Transverse colon (tissue), 3 donors: Measurements from ENCODE around the gene RHBDD1.

Experiments
- POLR2A ChIP-seq: fragments of 450-650 bp; IDR thresholded peaks from one replicate; pipeline ENCODE4 v1.6.1; 2016; ENCODE audit warnings: antibody characterized with exemption, mild to moderate bottlenecking, moderate library complexity
- TF ChIP-seq, protein P1 (sequence below), 5 experiments: fragments of 200-600 bp in 3 of 5; fragments of 450-650 bp in 2 of 5; sonication (generic) in 3 of 5; IDR thresholded peaks; 1 replicate in 2 of 5; 2 replicates in 3 of 5; pipeline ENCODE4 v1.5.1; 2016 to 2017; ENCODE audit warnings: antibody characterized with exemption in 5 of 5, inconsistent platforms in 3 of 5, mild to moderate bottlenecking in 2 of 5, moderate library complexity in 1 of 5

DNA sequence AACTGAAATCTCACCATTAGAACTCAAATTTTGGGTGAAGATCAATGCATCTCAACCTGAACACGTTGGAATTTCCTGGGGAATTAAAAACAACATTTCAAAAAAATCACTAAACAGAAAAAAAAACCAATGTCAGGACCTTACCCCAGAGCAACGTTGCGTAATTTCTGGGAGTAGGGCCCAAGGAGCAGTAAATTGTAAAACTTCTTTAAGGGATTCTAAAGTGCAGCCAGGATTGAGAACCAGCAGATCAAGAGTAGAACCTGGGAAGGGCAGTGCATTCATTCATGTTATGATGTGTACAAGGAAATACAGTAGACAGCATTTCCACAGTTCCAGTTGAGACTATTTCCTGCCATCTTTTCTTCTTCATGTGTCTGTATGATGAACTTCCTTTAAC, 56.9 kb downstream of the RHBDD1 start:
- TF ChIP-seq POLR2A: no peak
- TF ChIP-seq, protein P1, sequence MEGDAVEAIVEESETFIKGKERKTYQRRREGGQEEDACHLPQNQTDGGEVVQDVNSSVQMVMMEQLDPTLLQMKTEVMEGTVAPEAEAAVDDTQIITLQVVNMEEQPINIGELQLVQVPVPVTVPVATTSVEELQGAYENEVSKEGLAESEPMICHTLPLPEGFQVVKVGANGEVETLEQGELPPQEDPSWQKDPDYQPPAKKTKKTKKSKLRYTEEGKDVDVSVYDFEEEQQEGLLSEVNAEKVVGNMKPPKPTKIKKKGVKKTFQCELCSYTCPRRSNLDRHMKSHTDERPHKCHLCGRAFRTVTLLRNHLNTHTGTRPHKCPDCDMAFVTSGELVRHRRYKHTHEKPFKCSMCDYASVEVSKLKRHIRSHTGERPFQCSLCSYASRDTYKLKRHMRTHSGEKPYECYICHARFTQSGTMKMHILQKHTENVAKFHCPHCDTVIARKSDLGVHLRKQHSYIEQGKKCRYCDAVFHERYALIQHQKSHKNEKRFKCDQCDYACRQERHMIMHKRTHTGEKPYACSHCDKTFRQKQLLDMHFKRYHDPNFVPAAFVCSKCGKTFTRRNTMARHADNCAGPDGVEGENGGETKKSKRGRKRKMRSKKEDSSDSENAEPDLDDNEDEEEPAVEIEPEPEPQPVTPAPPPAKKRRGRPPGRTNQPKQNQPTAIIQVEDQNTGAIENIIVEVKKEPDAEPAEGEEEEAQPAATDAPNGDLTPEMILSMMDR (IDR thresholded peaks at IDR 0.05): no peak
